ENCODE data around the gene GDI2.

Gene GDI2

GRCh38 chr10:5760515-5760914 lies 52.7 kb downstream of the GDI2 start:
- Histone ChIP-seq H3K4me3 (ENCODE audit: low read length) (no peak overlapping the region), H3K27ac (ENCODE audit: low read length) (no peak overlapping the region), H3K4me1 (ENCODE audit: low read length) (no peaks in the 10 kb centered on the region), H3K79me2 (ENCODE audit: low read length) (no peaks in the 10 kb centered on the region), H4K20me1 (ENCODE audit: insufficient read depth, low read length) (no peaks in the 10 kb centered on the region), H3K36me3 (replicated peaks; ENCODE audit: low read depth, low read length) (peaks cover 51% of the 10 kb centered on the region), H2AFZ (ENCODE audit: low read depth, low read length) (no peak overlapping the region), H3K9me3 (ENCODE audit: insufficient read depth, low read length) (no peaks in the 10 kb centered on the region), H3K4me2 (ENCODE audit: low read length) (no peak overlapping the region), H3K27me3 (ENCODE audit: low read depth, low read length) (no peaks in the 10 kb centered on the region), H3K9ac (ENCODE audit: low read length) (no peak overlapping the region)
- TF ChIP-seq CTCF (IDR thresholded peaks at IDR 0.05; ENCODE audit: low read depth, low read length) (no peak), EZH2phosphoT487 (IDR thresholded peaks at IDR 0.05; ENCODE audit: low read depth) (no peak)

GRCh38 chr10:5758927-5759326 lies 54.3 kb downstream of the GDI2 start:
- no peaks in the 10 kb centered on the region; the same call in 1 of the 2 replicates for H3K79me2 ChIP-seq (ENCODE audit: low read length)
- no peak overlapping the region for H3K27ac ChIP-seq (ENCODE audit: low read length)
- no peaks in the 10 kb centered on the region for H3K27me3 ChIP-seq (ENCODE audit: low read depth, low read length)
- no peak overlapping the region for H3K9ac ChIP-seq (ENCODE audit: low read length)
- H3K9me3 ChIP-seq (ENCODE audit: insufficient read depth, low read length) = no peaks in the 10 kb centered on the region
- no peaks in the 10 kb centered on the region for H3K4me1 ChIP-seq (ENCODE audit: low read length)
- no peak overlapping the region for H3K4me2 ChIP-seq (ENCODE audit: low read length)
- no peak overlapping the region for H2AFZ ChIP-seq (ENCODE audit: low read depth, low read length)
- TF ChIP-seq EZH2phosphoT487 (IDR thresholded peaks at IDR 0.05; ENCODE audit: low read depth) (no peak), CTCF (IDR thresholded peaks at IDR 0.05; ENCODE audit: low read depth, low read length) (no peak)
- H3K4me3 ChIP-seq (ENCODE audit: low read length) = no peak overlapping the region
- H3K36me3 ChIP-seq (replicated peaks; ENCODE audit: low read depth, low read length) = peaks cover 38% of the 10 kb centered on the region
- H4K20me1 ChIP-seq (ENCODE audit: insufficient read depth, low read length) = no peaks in the 10 kb centered on the region

- no peak for TF ChIP-seq EZH2phosphoT487 (IDR thresholded peaks at IDR 0.05; ENCODE audit: low read depth)
- TF ChIP-seq CTCF (IDR thresholded peaks at IDR 0.05; ENCODE audit: low read depth, low read length) = no peak
- no peaks in the 10 kb centered on the region for H4K20me1 ChIP-seq (ENCODE audit: insufficient read depth, low read length)
- no peaks in the 10 kb centered on the region for H3K4me1 ChIP-seq (ENCODE audit: low read length)
- no peaks in the 10 kb centered on the region; the same call in 1 of the 2 replicates for H3K79me2 ChIP-seq (ENCODE audit: low read length)
- H3K9me3 ChIP-seq (ENCODE audit: insufficient read depth, low read length) = no peaks in the 10 kb centered on the region
- no peaks in the 10 kb centered on the region for H3K27me3 ChIP-seq (ENCODE audit: low read depth, low read length)
- H3K4me3 ChIP-seq (ENCODE audit: low read length) = no peak overlapping the region
- H3K4me2 ChIP-seq (ENCODE audit: low read length) = no peak overlapping the region
- H2AFZ ChIP-seq (ENCODE audit: low read depth, low read length) = no peak overlapping the region
- peaks cover 33% of the 10 kb centered on the region for H3K36me3 ChIP-seq (replicated peaks; ENCODE audit: low read depth, low read length)
- H3K9ac ChIP-seq (ENCODE audit: low read length) = no peak overlapping the region
- H3K27ac ChIP-seq (ENCODE audit: low read length) = no peak overlapping the region
These were observed 55.3 kb downstream of the GDI2 start for GRCh38 chr10:5757766-5758517.

- Histone ChIP-seq H3K4me1 (ENCODE audit: low read length) (no peaks in the 10 kb centered on the region), H3K9me3 (ENCODE audit: insufficient read depth, low read length) (no peaks in the 10 kb centered on the region), H3K27me3 (ENCODE audit: low read depth, low read length) (no peaks in the 10 kb centered on the region), H2AFZ (ENCODE audit: low read depth, low read length) (no peak overlapping the region), H3K27ac (ENCODE audit: low read length) (no peak overlapping the region), H3K4me3 (ENCODE audit: low read length) (no peak overlapping the region), H3K79me2 (ENCODE audit: low read length) (peaks cover 10% of the 10 kb centered on the region; the same call in 1 of the 2 replicates), H4K20me1 (ENCODE audit: insufficient read depth, low read length) (no peaks in the 10 kb centered on the region), H3K36me3 (replicated peaks; ENCODE audit: low read depth, low read length) (peaks cover 8% of the 10 kb centered on the region), H3K9ac (ENCODE audit: low read length) (no peak overlapping the region), H3K4me2 (ENCODE audit: low read length) (no peak overlapping the region)
- TF ChIP-seq EZH2phosphoT487 (IDR thresholded peaks at IDR 0.05; ENCODE audit: low read depth) = no peak
- no peak for TF ChIP-seq CTCF (IDR thresholded peaks at IDR 0.05; ENCODE audit: low read depth, low read length)
These were observed 60.8 kb downstream of the GDI2 start for GRCh38 chr10:5752301-5752871.
